GM12865 (cell line): Measurements from ENCODE around the gene ODR4.

ENCODE experiments used
- DNase-seq: peaks from one replicate; pipeline ENCODE4 v3.0.0; 2010; ENCODE audit warnings: low read depth
- H3K4me3 ChIP-seq: 2 replicates; pipeline ENCODE4 v1.5.1; 2011; ENCODE audit warnings: mild to moderate bottlenecking, low read depth, low read length, control low read depth
- CTCF ChIP-seq: IDR thresholded peaks from 2 replicates; pipeline ENCODE4 v1.5.1; 2011; ENCODE audit warnings: low read length, control low read depth, low read depth, inconsistent platforms; ENCODE audit not compliant: insufficient read depth; ENCODE audit errors: missing control alignments

The ODR4 gene

GRCh38 chr1:186424539-186424938 is 48.9 kb downstream of the ODR4 start:
- DNase-seq, result no peak
- TF ChIP-seq CTCF, result no peak
- H3K4me3 ChIP-seq, result no peak overlapping the region

DNA sequence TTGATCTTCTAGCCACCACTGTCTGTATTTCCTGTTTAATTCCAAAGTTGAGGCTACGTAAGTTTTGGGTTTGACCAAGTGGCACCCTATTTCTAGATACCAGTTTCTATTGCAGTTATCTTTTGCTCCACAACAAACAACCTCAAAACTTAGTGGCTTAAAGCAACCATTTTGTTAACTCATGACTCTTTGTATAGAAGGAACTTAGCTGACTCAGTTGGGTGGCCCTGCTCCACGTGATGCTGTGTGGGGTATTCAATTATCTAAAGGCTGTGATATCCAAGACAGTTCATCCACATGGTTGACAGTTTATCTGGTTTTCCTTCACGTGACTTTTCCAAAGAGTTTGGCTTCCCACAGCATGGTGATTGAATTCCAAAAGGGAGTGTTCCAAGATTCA is 50.5 kb downstream of the ODR4 start:
- no peak for TF ChIP-seq CTCF
- DNase-seq, result no peak
- no peak overlapping the region for H3K4me3 ChIP-seq

DNA sequence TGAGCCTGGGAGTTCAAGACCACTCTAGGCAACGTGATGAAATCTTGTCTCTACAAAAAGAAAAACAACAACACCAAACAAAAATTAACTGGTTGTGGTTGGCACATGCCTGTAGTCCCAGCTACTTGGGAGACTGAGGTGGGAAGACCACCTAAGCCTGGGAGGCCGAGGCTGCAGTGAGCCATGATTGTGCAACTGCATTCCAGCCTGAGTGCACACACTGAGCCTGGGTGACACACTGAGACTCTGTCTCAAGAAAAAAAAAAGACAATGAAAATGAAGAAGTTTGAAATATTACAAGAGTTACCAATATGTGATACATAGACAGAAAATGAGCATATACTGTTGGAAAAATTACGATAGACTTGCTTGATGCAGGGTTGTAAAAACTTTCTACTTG is 53.4 kb downstream of the ODR4 start:
- DNase-seq, result no peak
- TF ChIP-seq CTCF, result no peak
- no peak overlapping the region for H3K4me3 ChIP-seq

- H3K4me3 ChIP-seq, result no peak overlapping the region
- no peak for DNase-seq
- no peak for TF ChIP-seq CTCF
Measured at GRCh38 chr1:186435336-186435735, 59.7 kb downstream of the ODR4 start.

- no peak for DNase-seq
- no peak overlapping the region for H3K4me3 ChIP-seq
Measured at GRCh38 chr1:186438567-186438966, 62.9 kb downstream of the ODR4 start.

DNA sequence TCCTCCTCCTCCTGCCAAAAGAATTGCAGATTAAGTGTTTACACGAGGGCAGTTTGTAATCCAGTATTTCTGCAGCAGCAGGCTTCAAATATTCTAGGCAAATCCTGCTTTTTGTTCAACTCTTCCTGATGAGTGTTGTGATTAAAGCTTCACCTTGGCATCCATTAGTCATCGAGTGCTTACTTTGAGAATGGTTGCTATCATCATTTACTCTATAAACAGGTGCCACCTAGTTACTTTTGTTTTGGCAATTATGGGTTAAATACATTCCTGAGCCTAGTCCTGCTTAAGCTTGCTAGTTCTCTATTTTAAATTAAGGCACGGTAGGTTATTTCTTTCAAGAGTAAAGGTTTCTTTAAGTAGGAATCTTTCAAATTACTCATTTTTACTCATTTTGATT is 64.9 kb downstream of the ODR4 start:
- no peak for TF ChIP-seq CTCF
- DNase-seq, result no peak
- no peak overlapping the region for H3K4me3 ChIP-seq

More at GRCh38 chr1:186438567-186438966, 62.9 kb downstream of the ODR4 start:
- no peak for TF ChIP-seq CTCF

DNA sequence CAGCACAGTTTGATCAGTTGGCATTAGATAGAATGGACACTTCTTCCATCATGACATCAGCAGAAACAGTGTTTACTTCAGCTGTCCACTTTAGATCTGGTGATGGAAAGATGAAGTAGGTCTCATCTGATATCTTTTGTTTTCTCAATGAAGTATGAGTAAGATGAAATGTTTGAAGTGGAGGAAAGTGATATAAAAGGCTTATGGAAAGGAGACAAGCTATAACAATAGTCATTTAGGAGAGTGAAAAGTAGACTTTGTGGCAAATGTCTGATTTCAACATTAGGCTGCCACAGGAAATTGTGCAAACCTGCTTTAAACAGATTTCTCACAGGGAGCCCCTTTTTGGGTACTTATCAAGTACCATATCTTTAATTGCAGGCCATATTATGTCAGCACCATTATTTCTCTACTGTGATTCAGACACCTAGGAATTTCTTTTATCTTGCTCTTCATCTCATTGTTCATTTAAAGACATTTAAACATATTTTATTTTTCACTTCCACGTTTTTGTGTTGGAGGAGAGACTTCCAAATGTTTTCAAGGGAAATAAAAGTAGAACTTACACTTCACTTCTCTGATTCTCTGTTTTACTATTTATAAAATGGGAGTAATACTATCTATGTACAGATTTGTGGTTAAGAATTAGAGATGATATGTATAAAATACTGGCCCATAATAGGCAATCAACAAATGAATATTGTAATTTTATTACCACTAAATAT is 67.2 kb downstream of the ODR4 start:
- no peak for DNase-seq
- no peak overlapping the region for H3K4me3 ChIP-seq
- TF ChIP-seq CTCF, result no peak
